ENCODE results near the gene ATG13. TPM values are rescaled to one million over a fixed set of nuclear protein-coding genes. Genes with fewer than 3 reads are reported as not detected.

ATG13 gene
- total and polyA plus RNA-seq, 9 donors: 37.2 to 119 (median 54.5) TPM

- 1 to 2% (median 1%) methylated on average over 54 of the region's 54 CpGs for WGBS, 3 donors
- no peaks in the 10 kb centered on the region for H3K27me3 ChIP-seq
- peak within 1 kb of the TSS; percentile 60 to 63 for H3K27ac ChIP-seq
- H3K36me3 ChIP-seq: no peaks in the 10 kb centered on the region
- H3K9me3 ChIP-seq: no peaks in the 10 kb centered on the region
- peak; percentile 75 to 91 (median 84) for DNase-seq
- peak; percentile 55 for TF ChIP-seq POLR2A (IDR thresholded peaks at IDR 0.05)
- no peak for TF ChIP-seq CTCF (IDR thresholded peaks at IDR 0.05)
- intact Hi-C loops (cut with DNase I): no loop called here
- H3K4me3 ChIP-seq: peak within 1 kb of the TSS; percentile 87
- H3K4me1 ChIP-seq (ENCODE audit: insufficient read depth): peaks cover 8% of the 10 kb centered on the region
Observed at GRCh38 chr11:46593550-46594373, 23.6 kb upstream of the ATG13 start, which contains the start of gene AMBRA1. AMBRA1 (minus strand) TSS chr11:46594023; CDS start chr11:46548380, 45,643 bp downstream.

GRCh38 chr11:46594374-46594700 is 23.0 kb upstream of the ATG13 start:
- DNase-seq: no peak
- TF ChIP-seq CTCF (IDR thresholded peaks at IDR 0.05): no peak
- TF ChIP-seq EP300 (IDR thresholded peaks at IDR 0.05): no peak
- no peak for TF ChIP-seq POLR2A (IDR thresholded peaks at IDR 0.05)
- WGBS, 3 donors: 29 to 30% (median 29%) methylated on average over 3 of the region's 3 CpGs
- no peaks in the 10 kb centered on the region for H3K27me3 ChIP-seq
- H3K27ac ChIP-seq: peak overlapping the region in 1 of 2 donors; percentile 60
- no peaks in the 10 kb centered on the region for H3K36me3 ChIP-seq
- intact Hi-C loops (cut with DNase I): no loop called here
- peak overlapping the region; percentile 87 for H3K4me3 ChIP-seq
- H3K9me3 ChIP-seq: no peaks in the 10 kb centered on the region
- peaks cover 8% of the 10 kb centered on the region for H3K4me1 ChIP-seq (ENCODE audit: insufficient read depth)

GRCh38 chr11:46594785-46595184 is 22.6 kb upstream of the ATG13 start:
- H3K4me3 ChIP-seq: no peak overlapping the region
- WGBS, 3 donors: 91 to 93% (median 92%) methylated on average over 10 of the region's 10 CpGs
- TF ChIP-seq CTCF (IDR thresholded peaks at IDR 0.05) (no peak), EP300 (IDR thresholded peaks at IDR 0.05) (no peak), POLR2A (IDR thresholded peaks at IDR 0.05) (no peak)
- no peak for DNase-seq
- no peak overlapping the region for H3K27ac ChIP-seq
- no peaks in the 10 kb centered on the region for H3K9me3 ChIP-seq
- H3K4me1 ChIP-seq (ENCODE audit: insufficient read depth): peaks cover 8% of the 10 kb centered on the region
- intact Hi-C loops (cut with DNase I): no loop called here
- no peaks in the 10 kb centered on the region for H3K27me3 ChIP-seq
- no peaks in the 10 kb centered on the region for H3K36me3 ChIP-seq

GRCh38 chr11:46597155-46597554 is 20.2 kb upstream of the ATG13 start:
- no peaks in the 10 kb centered on the region for H3K27me3 ChIP-seq

More at GRCh38 chr11:46597155-46597554, 20.2 kb upstream of the ATG13 start:
- WGBS, 3 donors: 92 to 100% (median 93%) methylated on average over 1 of the region's 1 CpG
- Histone ChIP-seq H3K36me3 (no peaks in the 10 kb centered on the region), H3K27ac (no peak overlapping the region), H3K9me3 (no peaks in the 10 kb centered on the region), H3K4me1 (ENCODE audit: insufficient read depth) (peaks cover 5% of the 10 kb centered on the region), H3K4me3 (no peak overlapping the region)
- no peak for DNase-seq
- intact Hi-C loops (cut with DNase I): no loop called here
- no peak for TF ChIP-seq POLR2A (IDR thresholded peaks at IDR 0.05)
- TF ChIP-seq EP300 (IDR thresholded peaks at IDR 0.05): no peak
- no peak for TF ChIP-seq CTCF (IDR thresholded peaks at IDR 0.05)

Data from ovary (tissue), 9 donors.